Caco-2 (cell line): Measurements from ENCODE around the gene RTCB. TPM values are rescaled to one million over a fixed set of nuclear protein-coding genes. Genes with fewer than 3 reads are reported as not detected.

Source experiments
- BruUV-seq: library from RNA; stranded (reverse); fragments of 400-500 nt; replicated peaks from 2 replicates; lab custom pipeline; 2021; lab: Mats Ljungman, UMichigan
- CTCF ChIA-PET: fragments of 300-600 bp; sonication (Branson Sonifier 250); formaldehyde crosslinking; loops from one replicate; lab custom pipeline; 2022; ENCODE audit warnings: antibody characterized with exemption; lab: Charles Lee
- POLR2A ChIA-PET: fragments of 300-600 bp; sonication (Branson Sonifier 250); formaldehyde crosslinking; loops from one replicate; lab custom pipeline; 2022; ENCODE audit warnings: antibody characterized with exemption; lab: Charles Lee
- DNase-seq, 2 experiments: peaks; one replicate each; pipeline versions ENCODE4 v3.0.0 to v3.0.0-alpha.2; 2020 to 2022
- H3K27me3 ChIP-seq: replicated peaks from 2 replicates; pipeline ENCODE4 v1.6.0; 2011; ENCODE audit warnings: low read length; ENCODE audit not compliant: control insufficient read depth, insufficient read depth
- H3K36me3 ChIP-seq: 2 replicates; pipeline ENCODE4 v1.5.1; 2011; ENCODE audit warnings: low read length; ENCODE audit not compliant: control insufficient read depth, insufficient read depth
- H3K4me1 ChIP-seq: fragments of 250-450 bp; sonication (Bioruptor Pico); 2 replicates; pipeline ENCODE4 v1.5.1; 2020; ENCODE audit warnings: mild to moderate bottlenecking
- H3K4me3 ChIP-seq: 2 replicates; pipeline ENCODE4 v1.5.1; 2011; ENCODE audit warnings: low read depth, mild to moderate bottlenecking, control low read depth, low read length
- H3K9me3 ChIP-seq: fragments of 250-450 bp; sonication (Bioruptor Pico); 2 replicates; pipeline ENCODE4 v1.5.1; 2020; ENCODE audit warnings: mild to moderate bottlenecking, moderate library complexity
- H3K27ac Mint-ChIP-seq: one replicate; pipeline ENCODE4 v1.8.0; 2022; ENCODE audit warnings: mixed read lengths; ENCODE audit not compliant: unreplicated experiment
- H3K27me3 Mint-ChIP-seq: one replicate; pipeline ENCODE4 v1.8.0; 2022; ENCODE audit warnings: mixed read lengths; ENCODE audit not compliant: insufficient read depth, unreplicated experiment
- H3K36me3 Mint-ChIP-seq: one replicate; pipeline ENCODE4 v1.8.0; 2022; ENCODE audit warnings: mild to moderate bottlenecking, mixed read lengths; ENCODE audit not compliant: insufficient read depth, unreplicated experiment
- H3K4me1 Mint-ChIP-seq: one replicate; pipeline ENCODE4 v1.8.0; 2022; ENCODE audit warnings: low read depth, mixed read lengths; ENCODE audit not compliant: unreplicated experiment
- H3K4me3 Mint-ChIP-seq: one replicate; pipeline ENCODE4 v1.8.0; 2022; ENCODE audit warnings: mild to moderate bottlenecking, moderate library complexity, mixed read lengths; ENCODE audit not compliant: unreplicated experiment
- H3K9me3 Mint-ChIP-seq: one replicate; pipeline ENCODE4 v1.8.0; 2022; ENCODE audit warnings: mixed read lengths; ENCODE audit not compliant: unreplicated experiment
- intact Hi-C: fragments of 100-400 bp; cut with micrococcal nuclease; formaldehyde crosslinking; loops from one replicate; pipeline ENCODE4 v1.10.0; 2022; ENCODE audit not compliant: unreplicated experiment
- total RNA-seq: library from RNA; stranded (reverse); gene quantifications from 2 replicates; pipeline ENCODE4 v1.2.3, GENCODE V29; 2022
- TF ChIP-seq, protein P1 (sequence below), 2 experiments: fragments of 200-600 bp in 1 of 2; IDR thresholded peaks; 1 replicate in 1 of 2; 2 replicates in 1 of 2; pipeline versions ENCODE4 v1.5.1 to v1.8.0; 2011 to 2022; ENCODE audit warnings: antibody characterized with exemption in 1 of 2, control low read depth in 1 of 2, inconsistent platforms in 1 of 2, low read depth in 1 of 2, low read length in 1 of 2, mild to moderate bottlenecking in 1 of 2, moderate library complexity in 1 of 2; ENCODE audit not compliant: insufficient read depth in 1 of 2, severe bottlenecking in 1 of 2, unreplicated experiment in 1 of 2

RTCB gene
- total RNA-seq, 1 experiment from 2014 or later = 105 TPM

DNA sequence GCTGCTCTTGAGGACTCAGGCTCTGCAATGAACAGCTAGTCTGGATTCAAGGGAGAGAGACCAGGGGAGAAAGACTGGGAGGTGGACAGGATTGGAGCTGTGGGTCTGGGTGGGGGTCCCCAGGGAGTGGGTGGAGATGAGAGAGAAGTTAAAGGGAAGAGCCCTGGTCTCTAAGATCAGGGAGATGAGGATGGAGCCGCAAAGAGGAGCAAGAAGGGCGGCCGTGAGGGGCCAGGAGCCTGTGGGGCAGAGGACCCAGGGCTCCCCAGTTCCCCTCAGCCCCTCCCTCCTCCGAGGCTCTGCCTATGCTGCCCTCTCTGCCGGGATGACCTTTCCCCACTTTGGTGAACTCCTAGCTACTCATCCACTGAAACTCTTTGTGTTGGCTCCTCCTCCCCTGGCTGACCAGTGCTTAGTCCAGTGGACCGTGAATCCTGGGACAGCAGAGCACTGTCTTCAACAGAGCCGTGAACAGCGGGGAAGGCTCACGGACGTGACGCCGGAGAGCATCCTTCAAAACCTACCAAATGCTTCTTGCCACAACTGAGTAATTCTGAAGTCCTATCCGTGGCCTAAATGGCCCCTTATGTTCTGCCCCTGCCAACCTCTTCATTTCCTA lies 70.8 kb downstream of the RTCB start:
- H3K27me3 ChIP-seq = peaks cover 1% of the 10 kb centered on the region
- no TSS peak for BruUV-seq
- intact Hi-C loops = no loop called here
- ChIA-PET POLR2A (no interaction called here), CTCF (no interaction called here)
- Mint-ChIP-seq H3K36me3 (no peaks in the 10 kb centered on the region), H3K4me3 (no peak overlapping the region), H3K27me3 (peaks cover 41% of the 10 kb centered on the region), H3K9me3 (no peaks in the 10 kb centered on the region), H3K27ac (no peak overlapping the region), H3K4me1 (no peaks in the 10 kb centered on the region)
- no peaks in the 10 kb centered on the region for H3K9me3 ChIP-seq
- DNase-seq = no peak
- no peaks in the 10 kb centered on the region for H3K36me3 ChIP-seq
- H3K4me3 ChIP-seq = no peak overlapping the region
- no peaks in the 10 kb centered on the region for H3K4me1 ChIP-seq
- TF ChIP-seq, protein P1, sequence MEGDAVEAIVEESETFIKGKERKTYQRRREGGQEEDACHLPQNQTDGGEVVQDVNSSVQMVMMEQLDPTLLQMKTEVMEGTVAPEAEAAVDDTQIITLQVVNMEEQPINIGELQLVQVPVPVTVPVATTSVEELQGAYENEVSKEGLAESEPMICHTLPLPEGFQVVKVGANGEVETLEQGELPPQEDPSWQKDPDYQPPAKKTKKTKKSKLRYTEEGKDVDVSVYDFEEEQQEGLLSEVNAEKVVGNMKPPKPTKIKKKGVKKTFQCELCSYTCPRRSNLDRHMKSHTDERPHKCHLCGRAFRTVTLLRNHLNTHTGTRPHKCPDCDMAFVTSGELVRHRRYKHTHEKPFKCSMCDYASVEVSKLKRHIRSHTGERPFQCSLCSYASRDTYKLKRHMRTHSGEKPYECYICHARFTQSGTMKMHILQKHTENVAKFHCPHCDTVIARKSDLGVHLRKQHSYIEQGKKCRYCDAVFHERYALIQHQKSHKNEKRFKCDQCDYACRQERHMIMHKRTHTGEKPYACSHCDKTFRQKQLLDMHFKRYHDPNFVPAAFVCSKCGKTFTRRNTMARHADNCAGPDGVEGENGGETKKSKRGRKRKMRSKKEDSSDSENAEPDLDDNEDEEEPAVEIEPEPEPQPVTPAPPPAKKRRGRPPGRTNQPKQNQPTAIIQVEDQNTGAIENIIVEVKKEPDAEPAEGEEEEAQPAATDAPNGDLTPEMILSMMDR (IDR thresholded peaks at IDR 0.05; ENCODE audit: insufficient read depth in 1 of 2, low read depth in 1 of 2, low read length in 1 of 2, severe bottlenecking in 1 of 2, unreplicated experiment in 1 of 2) = no peak

DNA sequence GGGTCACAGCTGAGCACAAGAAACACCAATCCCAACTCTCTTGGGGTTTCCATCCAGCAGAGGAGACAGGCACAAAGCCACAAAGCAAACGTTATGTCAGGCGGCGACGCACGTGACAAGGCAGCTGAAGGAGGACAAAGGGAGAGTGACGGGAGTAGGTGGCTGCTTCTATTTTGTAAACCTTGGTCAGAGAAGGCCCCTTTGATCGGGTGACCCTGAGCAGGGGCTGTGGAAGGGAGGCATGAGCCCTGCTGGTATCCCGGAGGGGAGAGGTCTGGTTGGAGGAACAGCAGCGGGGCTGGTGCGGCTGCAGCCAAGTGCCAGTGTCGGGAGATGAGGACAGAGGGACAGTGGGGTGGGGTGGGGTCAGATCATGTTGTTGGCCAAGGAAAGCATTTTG lies 71.6 kb downstream of the RTCB start:
- BruUV-seq = no TSS peak

DNA sequence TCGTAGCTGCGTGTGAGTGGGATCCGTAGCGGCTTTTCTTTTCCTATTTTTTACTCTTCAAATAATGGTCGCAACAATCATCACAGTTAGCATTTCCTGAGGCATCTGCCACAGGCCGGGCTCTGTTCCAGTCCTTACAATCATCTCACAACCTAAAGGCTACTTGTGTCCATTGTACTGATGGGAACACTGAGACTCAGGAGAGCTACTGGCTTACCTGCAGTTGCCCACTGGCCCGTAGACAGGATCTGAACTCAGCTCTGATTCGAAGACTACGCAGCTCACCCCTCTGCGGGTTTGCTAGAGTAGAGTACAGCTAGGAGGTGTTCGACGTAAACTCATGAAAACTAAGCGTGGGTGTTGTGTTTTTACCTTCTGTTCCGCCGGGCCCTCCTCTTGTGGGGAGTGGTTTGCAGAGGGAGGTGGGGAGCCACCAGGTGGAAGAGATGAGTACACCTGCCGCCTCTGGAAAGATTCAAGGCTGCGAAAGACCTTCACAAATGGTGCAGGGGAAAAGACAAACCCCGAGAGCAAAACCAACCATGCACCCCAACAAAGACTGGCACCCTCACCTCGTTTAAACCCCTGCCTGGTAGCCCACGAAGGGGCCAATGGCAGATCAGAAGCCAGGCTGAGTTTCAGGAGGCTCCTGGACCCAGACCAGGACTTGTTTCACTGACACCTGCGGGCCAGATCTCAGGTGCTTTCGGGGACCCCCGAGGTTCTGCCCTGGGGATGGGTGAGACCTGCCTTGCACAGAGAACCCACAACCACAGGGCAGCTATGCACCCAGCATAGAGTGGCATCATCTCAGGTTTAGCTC lies 72.6 kb downstream of the RTCB start:
- Histone ChIP-seq H3K27me3 (peaks cover 1% of the 10 kb centered on the region), H3K4me3 (no peak overlapping the region), H3K36me3 (no peaks in the 10 kb centered on the region), H3K4me1 (no peaks in the 10 kb centered on the region), H3K9me3 (no peaks in the 10 kb centered on the region)
- intact Hi-C loops = no loop called here
- Mint-ChIP-seq H3K27me3 (peaks cover 42% of the 10 kb centered on the region), H3K9me3 (no peaks in the 10 kb centered on the region), H3K36me3 (no peaks in the 10 kb centered on the region), H3K4me3 (no peak overlapping the region), H3K27ac (no peak overlapping the region), H3K4me1 (no peaks in the 10 kb centered on the region)
- TF ChIP-seq, protein P1 (IDR thresholded peaks at IDR 0.05; ENCODE audit: insufficient read depth in 1 of 2, low read depth in 1 of 2, low read length in 1 of 2, severe bottlenecking in 1 of 2, unreplicated experiment in 1 of 2) = no peak
- BruUV-seq = no TSS peak
- CTCF ChIA-PET = no interaction called here
- no peak for DNase-seq
- POLR2A ChIA-PET = no interaction called here

More for the DNA sequence above, 71.6 kb downstream of the RTCB start:
- peaks cover 37% of the 10 kb centered on the region for H3K27me3 Mint-ChIP-seq
- CTCF ChIA-PET = no interaction called here
- H3K27ac Mint-ChIP-seq = no peak overlapping the region
- no peaks in the 10 kb centered on the region for H3K36me3 Mint-ChIP-seq
- POLR2A ChIA-PET = no interaction called here
- H3K9me3 ChIP-seq = no peaks in the 10 kb centered on the region
- no peaks in the 10 kb centered on the region for H3K9me3 Mint-ChIP-seq
- H3K27me3 ChIP-seq = peaks cover 1% of the 10 kb centered on the region
- no peak overlapping the region for H3K4me3 Mint-ChIP-seq
- TF ChIP-seq, protein P1 (IDR thresholded peaks at IDR 0.05; ENCODE audit: insufficient read depth in 1 of 2, low read depth in 1 of 2, low read length in 1 of 2, severe bottlenecking in 1 of 2, unreplicated experiment in 1 of 2) = no peak
- H3K36me3 ChIP-seq = no peaks in the 10 kb centered on the region
- intact Hi-C loops = no loop called here
- no peaks in the 10 kb centered on the region for H3K4me1 Mint-ChIP-seq
- DNase-seq = no peak
- no peak overlapping the region for H3K4me3 ChIP-seq
- H3K4me1 ChIP-seq = no peaks in the 10 kb centered on the region
